Stimulated activated CD4-positive, alpha-beta T cell treated with anti-CD3 and anti-CD28 coated beads, Interleukin-12 subunit alpha, Interleukin-12 subunit beta, amount 100 ng/mL, for 24 hours (primary cell): ENCODE results near the gene PSAPL1.

Experiments used
- DNase-seq, 2 experiments: peaks; one replicate each; pipeline ENCODE4 v3.0.0-alpha.2; 2020; ENCODE audit warnings: low read depth in 2 of 2

PSAPL1 gene, protein sequence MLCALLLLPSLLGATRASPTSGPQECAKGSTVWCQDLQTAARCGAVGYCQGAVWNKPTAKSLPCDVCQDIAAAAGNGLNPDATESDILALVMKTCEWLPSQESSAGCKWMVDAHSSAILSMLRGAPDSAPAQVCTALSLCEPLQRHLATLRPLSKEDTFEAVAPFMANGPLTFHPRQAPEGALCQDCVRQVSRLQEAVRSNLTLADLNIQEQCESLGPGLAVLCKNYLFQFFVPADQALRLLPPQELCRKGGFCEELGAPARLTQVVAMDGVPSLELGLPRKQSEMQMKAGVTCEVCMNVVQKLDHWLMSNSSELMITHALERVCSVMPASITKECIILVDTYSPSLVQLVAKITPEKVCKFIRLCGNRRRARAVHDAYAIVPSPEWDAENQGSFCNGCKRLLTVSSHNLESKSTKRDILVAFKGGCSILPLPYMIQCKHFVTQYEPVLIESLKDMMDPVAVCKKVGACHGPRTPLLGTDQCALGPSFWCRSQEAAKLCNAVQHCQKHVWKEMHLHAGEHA

GRCh38 chr4:7434766-7435150, at the start of gene PSAPL1:
Gene PSAPL1 (minus strand): TSS chr4:7434930. CDS start chr4:7434879, 51 bp downstream.
- DNase-seq: no peak

DNA sequence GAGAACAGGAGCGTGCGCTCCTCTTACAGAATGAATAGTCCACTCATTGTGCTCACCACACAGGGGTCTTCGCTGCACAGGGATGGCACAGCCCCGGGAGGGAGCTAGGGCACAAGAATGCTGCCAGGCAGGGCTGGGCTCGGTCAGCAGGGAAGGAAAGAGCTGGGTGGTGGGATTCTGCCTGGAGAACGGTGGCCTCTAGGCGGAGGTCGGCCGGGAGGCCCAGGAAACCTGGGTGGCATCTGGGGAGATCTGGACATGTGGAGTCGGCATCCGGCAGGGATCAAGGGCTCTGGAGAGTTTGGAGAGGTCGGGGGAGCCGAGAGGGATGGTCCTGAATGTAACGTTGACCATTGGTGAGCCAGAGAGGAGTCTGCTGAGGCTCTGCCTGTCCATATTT, 46.5 kb upstream of the PSAPL1 start:
- no peak for DNase-seq

GRCh38 chr4:7480423-7480822, 45.7 kb upstream of the PSAPL1 start:
- no peak for DNase-seq

- DNase-seq: no peak
Observed at GRCh38 chr4:7478665-7479064, 43.9 kb upstream of the PSAPL1 start.

DNA sequence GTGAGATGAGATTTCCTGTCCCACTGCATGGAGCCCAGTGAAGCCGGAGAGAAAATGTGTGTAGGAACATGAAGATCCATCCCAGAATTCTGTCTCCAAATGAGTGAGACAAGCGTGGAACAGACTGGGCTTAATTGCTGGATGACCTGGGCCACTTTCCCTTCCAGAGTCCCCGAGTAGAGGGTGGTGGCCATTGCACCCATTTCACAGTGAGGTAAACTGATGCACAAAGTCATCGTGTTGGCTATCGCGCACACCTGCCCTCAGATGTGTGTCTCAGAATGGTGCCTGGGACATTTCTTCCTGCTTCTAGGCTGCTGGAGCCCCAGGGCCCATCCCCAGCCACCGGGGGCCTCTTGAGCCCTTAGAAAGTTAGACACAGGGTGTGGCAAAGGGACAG, 43.0 kb upstream of the PSAPL1 start:
- no peak for DNase-seq

GRCh38 chr4:7476820-7477219, 42.1 kb upstream of the PSAPL1 start:
- DNase-seq: no peak

GRCh38 chr4:7475207-7475606, 40.5 kb upstream of the PSAPL1 start:
- no peak for DNase-seq

DNA sequence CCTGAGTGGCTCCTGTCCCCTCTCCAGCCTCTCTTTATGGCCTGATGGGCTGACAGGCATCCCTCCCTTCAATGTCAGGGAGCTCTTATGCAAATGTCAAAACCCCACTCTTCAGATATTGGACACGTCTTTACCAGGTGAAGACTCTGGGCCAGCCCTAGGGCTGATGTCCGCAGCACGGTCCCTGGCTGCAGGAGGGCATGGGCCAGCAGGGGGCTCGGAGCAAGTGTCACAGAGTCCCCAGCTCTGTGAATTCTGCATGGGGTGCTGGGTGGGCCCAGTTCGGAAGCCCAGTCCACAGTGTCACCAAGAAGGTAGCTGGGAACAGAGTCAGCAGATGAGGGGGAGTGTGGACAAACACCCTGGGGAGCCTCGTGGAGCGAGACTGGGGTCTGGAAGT, 39.6 kb upstream of the PSAPL1 start:
- no peak for DNase-seq

GRCh38 chr4:7473081-7473480, 38.4 kb upstream of the PSAPL1 start:
- no peak for DNase-seq

GRCh38 chr4:7472442-7473013, 37.8 kb upstream of the PSAPL1 start:
- no peak for DNase-seq

- no peak for DNase-seq
Observed at GRCh38 chr4:7470522-7471128, 35.9 kb upstream of the PSAPL1 start.

- no peak for DNase-seq
Observed at GRCh38 chr4:7470111-7470510, 35.4 kb upstream of the PSAPL1 start.

GRCh38 chr4:7469023-7469422, 34.3 kb upstream of the PSAPL1 start:
- DNase-seq: no peak

- DNase-seq: no peak
Observed at GRCh38 chr4:7467471-7467870, 32.7 kb upstream of the PSAPL1 start.

DNA sequence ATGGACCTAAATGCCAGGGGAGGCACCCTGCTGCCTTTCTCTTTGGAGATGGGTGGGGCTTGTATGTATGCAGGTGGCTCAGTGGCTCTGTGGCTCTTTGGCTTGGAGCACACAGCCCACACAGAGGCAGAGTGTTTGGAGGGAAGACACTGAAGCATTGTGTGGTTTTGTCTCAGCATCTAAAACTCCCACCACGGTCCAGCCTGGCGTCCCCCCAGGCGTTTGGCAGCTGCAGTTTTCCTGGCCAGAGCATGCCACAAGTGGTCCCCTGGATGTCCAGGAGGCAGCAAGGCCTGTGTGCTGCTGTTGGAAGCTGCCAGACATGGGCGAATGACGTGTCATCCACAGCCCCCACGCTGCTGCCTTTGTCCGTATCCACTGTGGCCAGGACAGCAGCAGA, 32.2 kb upstream of the PSAPL1 start:
- DNase-seq: no peak

DNA sequence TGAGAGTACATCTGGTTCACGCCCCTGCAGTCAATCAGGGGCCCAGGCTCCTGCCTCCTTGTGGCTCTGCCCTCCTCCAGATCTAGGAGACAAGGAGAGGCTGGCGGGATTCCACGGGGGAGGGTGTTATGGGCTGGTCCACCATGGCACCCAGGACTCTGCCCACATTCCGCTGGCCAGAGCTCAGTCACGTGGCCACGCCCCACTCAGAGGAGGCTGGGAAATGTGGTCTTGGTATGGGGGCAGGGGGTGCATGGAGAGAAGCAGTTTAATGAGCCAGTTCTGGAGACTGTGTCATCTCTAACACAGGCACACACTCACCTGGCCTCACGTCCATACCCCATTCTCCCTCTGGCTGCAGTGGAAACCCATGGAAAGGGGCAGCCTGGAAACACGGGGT, 31.5 kb upstream of the PSAPL1 start:
- no peak for DNase-seq

- DNase-seq: no peak
Observed at GRCh38 chr4:7465017-7465416, 30.3 kb upstream of the PSAPL1 start.

- no peak for DNase-seq
Observed at GRCh38 chr4:7464259-7464655, 29.5 kb upstream of the PSAPL1 start.

DNA sequence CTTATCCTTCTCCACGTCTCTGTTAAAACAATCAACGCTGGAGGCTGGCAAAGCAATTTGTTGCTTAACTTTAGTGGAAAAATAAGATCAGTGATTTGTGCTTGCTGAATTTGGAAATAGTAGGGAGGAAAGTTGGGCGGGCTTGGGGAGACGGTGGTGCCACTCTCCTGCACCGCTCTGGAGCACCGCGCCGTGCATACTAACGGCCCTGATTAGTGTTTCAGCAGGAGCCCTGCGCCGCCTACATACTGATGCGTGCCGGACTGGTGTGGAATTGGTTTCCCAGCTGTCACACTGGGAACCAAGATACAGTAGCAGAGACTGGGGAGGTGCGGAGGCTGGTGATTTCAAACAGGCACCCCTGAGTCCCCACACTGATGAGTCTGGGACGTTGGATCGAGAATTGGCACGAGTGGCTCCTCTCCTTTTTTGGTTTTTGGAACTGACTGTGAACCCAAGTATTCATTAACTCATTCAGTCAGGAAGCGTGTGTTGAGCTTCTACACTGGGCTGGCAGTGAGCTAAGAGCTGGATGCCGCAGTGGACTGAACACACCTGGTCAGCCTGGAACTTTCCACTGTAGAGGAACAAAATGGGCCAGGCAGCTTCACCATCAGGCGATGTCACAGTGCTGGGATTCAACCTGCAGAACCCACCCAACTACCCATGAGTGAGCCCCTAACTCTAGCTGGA, 29.0 kb upstream of the PSAPL1 start:
- no peak for DNase-seq

- DNase-seq: no peak
Observed at GRCh38 chr4:7462509-7462971, 27.8 kb upstream of the PSAPL1 start.

DNA sequence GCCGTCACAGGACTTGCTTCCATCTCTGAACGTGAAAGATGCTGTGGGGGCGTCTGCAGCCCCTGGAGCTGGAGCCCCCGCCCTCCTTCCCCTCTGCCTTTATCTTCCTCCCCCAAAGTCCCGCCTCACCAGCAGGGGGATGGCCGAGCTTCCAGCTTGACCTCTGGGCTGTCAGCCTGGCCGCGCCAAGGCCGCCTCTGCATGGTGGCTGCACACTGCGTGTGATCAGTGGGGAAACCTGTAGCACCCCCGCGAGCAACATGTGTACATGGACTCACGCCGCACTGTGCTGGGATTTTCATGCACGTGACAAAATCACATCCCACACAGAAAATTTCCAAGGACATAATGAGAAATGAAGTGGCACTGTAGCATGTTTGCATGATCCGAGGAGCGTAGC, 26.5 kb upstream of the PSAPL1 start:
- no peak for DNase-seq

GRCh38 chr4:7460566-7460965, 25.8 kb upstream of the PSAPL1 start:
- no peak for DNase-seq
